ENCODE results near the gene INPP5E.
A peak's percentile ranks its signal among the peaks of the same experiment; 100 is the strongest.

The INPP5E gene

GRCh38 chr9:136404801-136405136 lies 34.9 kb downstream of the INPP5E start:
- DNase-seq (ENCODE audit: low spot score): no peak

GRCh38 chr9:136403915-136404800 lies 35.5 kb downstream of the INPP5E start:
- DNase-seq (ENCODE audit: low spot score): no peak

GRCh38 chr9:136403538-136403914 lies 36.1 kb downstream of the INPP5E start:
- DNase-seq (ENCODE audit: low spot score): no peak

- DNase-seq (ENCODE audit: low spot score): no peak
Measured at GRCh38 chr9:136402067-136402466, 37.6 kb downstream of the INPP5E start.

GRCh38 chr9:136401173-136401922 lies 38.3 kb downstream of the INPP5E start:
- no peak for DNase-seq (ENCODE audit: low spot score)

- DNase-seq (ENCODE audit: low spot score): peak; percentile 98
Measured at GRCh38 chr9:136400038-136400834, 39.4 kb downstream of the INPP5E start, which contains the start of gene SNAPC4. SNAPC4 (minus strand) TSS chr9:136400170; CDS start chr9:136398428, 1,742 bp downstream.

GRCh38 chr9:136399176-136400037 lies 40.2 kb downstream of the INPP5E start:
- peak; percentile 69 for DNase-seq (ENCODE audit: low spot score)

- DNase-seq (ENCODE audit: low spot score): no peak
Measured at GRCh38 chr9:136398286-136398685, 41.4 kb downstream of the INPP5E start.

GRCh38 chr9:136397643-136398042 lies 42.0 kb downstream of the INPP5E start:
- DNase-seq (ENCODE audit: low spot score): no peak

- DNase-seq (ENCODE audit: low spot score): no peak
Measured at GRCh38 chr9:136396219-136396515, 43.5 kb downstream of the INPP5E start.

- no peak for DNase-seq (ENCODE audit: low spot score)
Measured at GRCh38 chr9:136395345-136396218, 44.1 kb downstream of the INPP5E start.

GRCh38 chr9:136395020-136395340 lies 44.7 kb downstream of the INPP5E start:
- DNase-seq (ENCODE audit: low spot score): no peak

GRCh38 chr9:136394312-136395019 lies 45.2 kb downstream of the INPP5E start:
- no peak for DNase-seq (ENCODE audit: low spot score)

GRCh38 chr9:136393531-136393930 lies 46.1 kb downstream of the INPP5E start:
- no peak for DNase-seq (ENCODE audit: low spot score)

- DNase-seq (ENCODE audit: low spot score): no peak
Measured at GRCh38 chr9:136392538-136393449, 46.9 kb downstream of the INPP5E start.

GRCh38 chr9:136391737-136392537 lies 47.7 kb downstream of the INPP5E start:
- DNase-seq (ENCODE audit: low spot score): no peak

- no peak for DNase-seq (ENCODE audit: low spot score)
Measured at GRCh38 chr9:136389396-136389795, 50.2 kb downstream of the INPP5E start.

GRCh38 chr9:136387217-136387616 lies 52.4 kb downstream of the INPP5E start:
- DNase-seq (ENCODE audit: low spot score): no peak
